Right ventricle myocardium inferior (tissue), 1 donor: ENCODE measurements around the gene PXYLP1. TPM values are rescaled to one million over a fixed set of nuclear protein-coding genes. Genes with fewer than 3 reads are reported as not detected.
"Not testable (repeated sequence)": the region's sequence is repeated elsewhere in the genome, so short reads cannot be mapped to it uniquely, and the experiment has no call there.

Source experiments
- ATAC-seq: fragments of 200-7000 bp; cut with Tn5 transposase; one replicate; pipeline ENCODE4 v1.9.1; 2020; ENCODE audit warnings: mild to moderate bottlenecking, moderate library complexity
- DNase-seq: peaks from one replicate; pipeline ENCODE4 v3.0.0; 2021; ENCODE audit errors: missing footprints
- intact Hi-C: fragments of 100-400 bp; cut with DNase I; formaldehyde crosslinking; loops from one replicate; pipeline ENCODE4 v1.11.0; 2022
- total RNA-seq: library from RNA; stranded (reverse); fragmentation: NEBNext Ultra II Directional; extraction: Animal tissue kit (Norgen Biotek cat#: 25700); gene quantifications from one replicate; pipeline ENCODE4 v1.2.1, GENCODE V29; 2021
- donor health status: DM: no; HTN: yes; CAD: no; lungs with severe emphysema.

The PXYLP1 gene
- total RNA-seq, 1 donor from 2014 or later: 13.7 TPM

DNA sequence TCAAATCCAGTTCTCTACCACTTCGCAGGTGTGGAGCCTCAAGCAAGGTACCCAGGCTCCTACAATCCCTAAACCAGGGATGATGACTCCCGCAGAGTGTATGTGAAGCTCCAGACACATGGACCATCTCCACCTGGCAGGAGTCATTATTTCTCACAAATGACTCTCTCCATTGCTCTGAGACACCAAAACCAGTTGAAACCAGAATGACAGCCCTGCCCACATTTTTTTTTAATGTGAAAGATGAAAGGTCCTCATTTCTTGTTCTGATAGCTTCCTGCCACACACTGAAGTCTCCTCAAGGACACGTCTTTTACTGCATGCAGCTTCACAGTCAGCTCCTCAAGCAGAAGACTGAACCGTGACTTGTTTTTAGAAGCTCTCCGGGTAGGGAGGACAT, 75.3 kb downstream of the PXYLP1 start:
- intact Hi-C loops: no loop called here
- DNase-seq: no peak

DNA sequence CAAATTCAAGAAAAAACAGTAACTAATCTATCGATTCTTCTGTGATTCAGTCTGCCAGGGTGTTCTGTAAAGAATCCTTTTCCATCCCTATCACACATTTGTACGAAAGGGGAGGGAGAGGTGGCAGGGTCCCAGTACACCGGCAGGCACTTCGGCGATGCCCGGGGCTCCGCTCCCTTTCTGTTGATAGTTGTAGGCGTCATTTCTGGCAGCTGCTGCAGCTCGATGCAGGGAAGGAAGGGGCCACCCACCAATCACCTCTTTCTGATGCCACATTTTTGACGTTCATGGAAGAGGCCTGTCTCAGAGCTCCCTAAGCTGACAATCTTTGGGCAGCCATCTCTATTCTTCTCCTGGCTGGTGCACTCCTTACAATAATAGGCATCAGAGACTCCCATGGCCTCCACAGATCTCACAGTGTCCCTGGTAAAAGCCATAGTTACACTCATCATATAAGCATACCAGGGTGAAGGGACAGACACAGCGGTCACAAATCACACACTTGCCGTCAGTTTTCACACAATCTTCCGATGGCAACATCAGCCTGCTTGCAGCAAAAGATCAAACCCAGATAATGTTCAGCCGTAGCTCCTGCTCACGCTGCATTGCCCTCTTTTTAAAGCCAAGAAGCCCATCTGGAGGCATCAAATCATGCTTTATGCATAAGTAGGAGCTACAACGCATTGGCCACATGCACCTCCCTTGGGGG, 75.9 kb downstream of the PXYLP1 start:
- ATAC-seq: no peak
- intact Hi-C loops: no loop called here
- DNase-seq: no peak

More for the DNA sequence above, 75.3 kb downstream of the PXYLP1 start:
- no peak for ATAC-seq

- no peak for DNase-seq
- intact Hi-C loops: no loop called here
Measured at GRCh38 chr3:141308588-141309218, 77.1 kb downstream of the PXYLP1 start.

DNA sequence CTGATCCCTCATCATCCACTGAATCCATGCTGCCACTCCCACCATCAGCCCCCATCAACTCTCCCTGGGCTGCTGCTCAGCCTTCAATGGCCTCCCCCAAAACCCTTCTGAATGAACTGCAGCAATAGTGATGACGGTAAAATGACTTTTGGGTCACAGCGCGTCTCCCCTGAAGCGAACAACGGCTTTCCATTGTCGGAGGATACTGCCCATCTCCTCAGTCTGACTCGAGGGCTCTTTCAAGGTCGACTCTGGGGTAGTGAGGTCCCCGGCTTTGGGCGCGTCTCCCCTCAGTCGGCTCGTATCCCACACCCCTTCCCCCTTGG, 79.5 kb downstream of the PXYLP1 start:
- ATAC-seq (no peak), DNase-seq (no peak)
- intact Hi-C loops: loop anchor here (5.0 kb wide), 1 partner anchor 251 kb away; no protein-coding TSS in a partner anchor

More at GRCh38 chr3:141308588-141309218, 77.1 kb downstream of the PXYLP1 start:
- no peak for ATAC-seq

- intact Hi-C loops: loop anchor here (2.0 to 5.0 kb wide), 3 partner anchors 45 to 251 kb away; no protein-coding TSS in a partner anchor
- ATAC-seq (peak; percentile 98), DNase-seq (peak; percentile 99)
Measured at GRCh38 chr3:141311496-141312353, 80.1 kb downstream of the PXYLP1 start.

DNA sequence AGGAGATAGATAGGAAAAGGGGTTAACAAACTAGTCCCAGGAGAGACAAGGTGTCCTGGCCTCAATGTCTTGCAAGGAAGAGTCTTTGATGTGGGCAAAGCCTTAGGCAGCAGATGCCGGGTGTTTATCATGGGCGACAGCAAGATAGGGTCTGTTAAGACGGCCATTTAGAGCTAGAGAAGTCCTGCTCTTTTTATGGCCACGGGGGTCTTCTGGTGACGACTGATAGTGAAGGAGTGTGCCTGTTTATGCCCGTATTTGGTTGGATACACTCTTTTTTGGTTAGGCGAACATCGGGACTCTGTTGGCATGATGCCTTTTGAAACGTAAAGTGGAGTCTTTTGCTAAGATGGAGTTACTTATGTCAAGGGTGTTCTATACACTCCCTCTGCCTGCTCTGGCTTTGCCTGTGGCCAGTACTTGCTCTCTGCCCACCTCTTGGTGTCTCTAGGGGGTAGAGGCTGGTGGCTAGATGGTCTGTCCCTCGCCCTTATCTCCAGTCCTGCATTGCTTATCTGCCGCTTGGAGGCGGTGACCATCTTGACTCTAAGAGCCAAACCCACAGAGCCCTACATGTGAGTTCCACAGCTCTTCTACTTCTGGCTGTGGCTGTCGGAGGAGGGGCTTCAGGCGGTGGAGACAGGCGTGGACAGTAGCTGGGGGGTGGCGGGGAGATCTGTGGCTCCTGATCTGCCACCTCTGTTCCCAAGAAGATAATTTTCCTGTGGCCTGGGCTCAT, 80.9 kb downstream of the PXYLP1 start:
- intact Hi-C loops: loop anchor here (2.0 to 5.0 kb wide), 3 partner anchors 44 to 250 kb away; no protein-coding TSS in a partner anchor
- no peak for ATAC-seq
- peak; percentile 64 for DNase-seq

- intact Hi-C loops: loop anchor here (2.0 to 5.0 kb wide), 3 partner anchors 44 to 249 kb away; no protein-coding TSS in a partner anchor
- ATAC-seq: no peak
- DNase-seq: no peak
Measured at GRCh38 chr3:141313093-141313683, 81.6 kb downstream of the PXYLP1 start.

DNA sequence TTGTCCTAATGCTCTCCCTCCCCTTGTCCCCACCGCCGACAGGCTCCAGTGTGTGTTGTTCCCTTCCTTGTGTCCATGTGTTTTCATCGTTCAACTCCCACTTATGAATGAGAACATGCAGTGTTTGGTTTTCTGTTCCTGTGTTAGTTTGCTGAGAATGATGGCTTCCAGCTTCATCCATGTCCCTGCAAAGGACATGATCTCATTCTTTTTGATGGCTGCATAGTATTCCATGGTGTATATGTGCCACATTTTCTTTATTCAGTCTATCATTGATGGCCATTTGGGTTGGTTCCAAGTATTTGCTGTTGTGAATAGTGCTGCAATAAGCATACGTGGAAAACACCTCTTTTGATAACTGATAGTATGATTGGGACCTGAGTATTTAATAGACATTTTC, 82.8 kb downstream of the PXYLP1 start:
- intact Hi-C loops: loop anchor here (5.0 kb wide), 1 partner anchor 248 kb away; no protein-coding TSS in a partner anchor
- ATAC-seq, DNase-seq: not testable (repeated sequence)

GRCh38 chr3:141316851-141317250, 85.2 kb downstream of the PXYLP1 start:
- intact Hi-C loops: no loop called here
- no peak for DNase-seq
- no peak for ATAC-seq

GRCh38 chr3:141320399-141321108, 88.9 kb downstream of the PXYLP1 start:
- ATAC-seq (no peak), DNase-seq (no peak)
- intact Hi-C loops: no loop called here

DNA sequence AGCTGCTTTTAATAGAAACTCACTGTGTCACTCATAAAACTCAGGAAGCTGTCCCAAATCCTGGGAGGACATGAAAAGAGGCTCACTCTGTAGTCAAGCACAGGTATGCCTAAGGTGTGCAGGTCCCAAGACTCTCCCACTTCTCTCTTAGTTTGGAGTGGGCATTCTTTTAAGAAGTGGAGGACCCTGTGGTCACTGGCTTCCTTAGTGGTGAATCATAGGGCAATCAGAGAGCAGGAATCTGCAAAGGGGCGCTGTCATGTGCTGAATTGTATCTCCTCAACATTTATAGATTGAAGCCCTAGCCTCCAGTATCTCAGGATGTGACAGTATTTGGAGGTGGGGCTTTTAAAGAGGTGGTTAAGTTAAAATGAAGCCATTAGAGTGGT, 89.5 kb downstream of the PXYLP1 start:
- ATAC-seq (no peak), DNase-seq (no peak)
- intact Hi-C loops: no loop called here

- ATAC-seq (no peak), DNase-seq (no peak)
- intact Hi-C loops: no loop called here
Measured at GRCh38 chr3:141323936-141324704, 92.5 kb downstream of the PXYLP1 start.

GRCh38 chr3:141326123-141326522, 94.5 kb downstream of the PXYLP1 start:
- ATAC-seq (no peak), DNase-seq (no peak)
- intact Hi-C loops: no loop called here

GRCh38 chr3:141326626-141327025, 95.0 kb downstream of the PXYLP1 start:
- no peak for ATAC-seq

DNA sequence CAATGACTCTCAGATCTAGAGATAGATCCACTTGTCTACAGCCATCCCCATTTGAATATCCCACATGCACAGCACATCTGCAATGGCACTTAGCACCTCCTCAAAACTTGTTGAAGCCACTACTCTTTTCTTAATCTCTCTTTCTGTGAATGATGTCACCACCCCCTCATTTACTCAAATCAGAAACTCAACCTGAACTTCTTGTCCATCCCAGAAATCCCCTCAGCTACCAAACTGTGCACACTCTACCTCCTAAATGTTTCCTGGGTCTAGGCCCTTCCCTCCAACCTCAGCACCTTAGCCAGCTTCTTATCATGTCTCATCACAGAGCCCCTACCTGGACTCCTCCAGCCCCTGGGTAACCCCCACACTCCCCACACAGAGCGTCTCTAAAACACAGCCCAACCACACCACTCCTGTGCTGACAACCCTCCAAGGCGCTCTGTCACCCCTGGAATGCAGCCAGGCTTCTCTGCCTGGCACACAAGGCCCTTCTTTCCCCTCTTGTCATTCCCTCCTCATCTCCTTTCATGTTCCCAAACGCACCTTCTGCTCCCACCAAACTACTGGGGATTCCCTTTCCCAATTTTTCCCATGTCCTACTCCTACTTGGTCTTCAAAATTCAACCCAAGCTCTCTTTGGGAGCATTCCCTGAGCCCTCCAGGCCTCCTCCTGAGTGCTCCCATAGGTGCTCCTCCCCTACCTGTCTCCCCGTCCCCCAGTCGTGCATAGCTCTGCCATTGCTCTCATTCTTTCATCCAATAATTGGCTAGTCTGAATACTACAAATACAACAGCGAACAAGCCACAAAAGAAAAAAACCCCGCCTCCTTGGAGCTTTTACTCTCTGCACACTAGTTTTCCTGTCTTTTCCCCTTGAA, 96.9 kb downstream of the PXYLP1 start:
- DNase-seq (peak; percentile 67), ATAC-seq (peak; percentile 32)
- intact Hi-C loops: no loop called here

More at GRCh38 chr3:141326626-141327025, 95.0 kb downstream of the PXYLP1 start:
- intact Hi-C loops: no loop called here
- no peak for DNase-seq

DNA sequence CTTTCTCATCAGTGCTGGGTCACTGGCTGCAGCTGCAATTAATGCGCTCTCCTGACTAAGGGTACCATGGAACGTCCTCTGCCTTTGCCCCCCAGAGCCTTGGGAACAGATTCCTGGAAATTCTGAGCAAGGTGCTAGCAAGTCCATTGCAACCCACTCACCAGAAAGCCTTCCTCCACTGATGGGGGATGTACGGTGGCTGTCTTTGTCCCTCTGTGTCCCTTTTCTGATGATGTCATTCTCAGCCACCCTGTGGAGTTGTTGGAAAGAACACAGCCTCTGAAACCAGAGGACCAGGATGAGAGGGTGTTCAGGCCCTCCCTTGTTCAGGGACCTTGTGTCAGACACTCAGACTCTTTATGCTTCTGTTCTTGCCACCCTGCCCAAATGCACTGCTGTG, 98.6 kb downstream of the PXYLP1 start:
- intact Hi-C loops: no loop called here
- no peak for ATAC-seq
- no peak for DNase-seq
